K562 (cell line): ENCODE measurements around the gene PPP1R14B. TPM values are rescaled to one million over a fixed set of nuclear protein-coding genes. Genes with fewer than 3 reads are reported as not detected.

Experiments
- ATF6 ChIP-seq: sonication (generic); formaldehyde crosslinking; IDR thresholded peaks from 2 replicates; pipeline ENCODE4 v1.4.0; 2020; ENCODE audit warnings: mild to moderate bottlenecking, missing genetic modification reagents
- BHLHE40 ChIP-seq: IDR thresholded peaks from 2 replicates; pipeline ENCODE4 v1.6.1; 2011; ENCODE audit warnings: low read length, improper control_type of control experiment
- CCNT2 ChIP-seq: IDR thresholded peaks from 2 replicates; pipeline ENCODE4 v1.6.1; 2011; ENCODE audit warnings: borderline replicate concordance, low read depth, mild to moderate bottlenecking, moderate library complexity, mixed read lengths, low read length; ENCODE audit not compliant: insufficient read length; ENCODE audit errors: extremely low read depth
- DIDO1 ChIP-seq: fragments of 450-650 bp; IDR thresholded peaks from 2 replicates; pipeline ENCODE4 v1.6.1; 2016; ENCODE audit warnings: low read depth, missing biosample characterization, missing genetic modification characterization
- DNMT1 ChIP-seq: fragments of 450-650 bp; IDR thresholded peaks from 2 replicates; pipeline ENCODE4 v1.6.1; 2016; ENCODE audit warnings: antibody characterized with exemption, mild to moderate bottlenecking
- GTF2A2 ChIP-seq: IDR thresholded peaks from 2 replicates; pipeline ENCODE4 v1.6.1; 2016; ENCODE audit warnings: mild to moderate bottlenecking, missing genetic modification characterization, missing compliant biosample characterization
- KAT7 ChIP-seq: sonication (generic); formaldehyde crosslinking; IDR thresholded peaks from 2 replicates; pipeline ENCODE4 v1.8.0; 2022; ENCODE audit warnings: missing genetic modification reagents, mild to moderate bottlenecking, borderline replicate concordance
- MAFG ChIP-seq: fragments of 450-650 bp; conservative IDR thresholded peaks from 2 replicates; pipeline ENCODE4 v1.6.1; 2016; ENCODE audit warnings: missing genetic modification characterization, missing compliant biosample characterization
- MNT ChIP-seq, 2 experiments: fragments of 450-650 bp; conservative IDR thresholded peaks; 2 replicates each; pipeline ENCODE4 v1.6.1; 2017; ENCODE audit warnings: mild to moderate bottlenecking in 2 of 2, moderate library complexity in 2 of 2
- NBN ChIP-seq: fragments of 450-650 bp; IDR thresholded peaks from 2 replicates; pipeline ENCODE4 v1.6.1; 2016; ENCODE audit warnings: low read depth, mild to moderate bottlenecking
- POLR2H ChIP-seq: IDR thresholded peaks from 2 replicates; pipeline ENCODE4 v1.6.1; 2016; ENCODE audit warnings: missing genetic modification characterization, low read depth, mild to moderate bottlenecking, control low read depth, missing compliant biosample characterization, moderate library complexity
- THRA ChIP-seq: fragments of 450-650 bp; IDR thresholded peaks from 2 replicates; pipeline ENCODE4 v1.6.1; 2017; ENCODE audit warnings: mild to moderate bottlenecking, moderate library complexity
- TRIM25 ChIP-seq: fragments of 450-650 bp; IDR thresholded peaks from 2 replicates; pipeline ENCODE4 v1.7.0; 2016; ENCODE audit warnings: borderline replicate concordance
- U2AF1 ChIP-seq: fragments of 200-400 bp; formaldehyde crosslinking; optimal IDR thresholded peaks from 2 replicates; pipeline ENCODE3; 2017; ENCODE audit warnings: mild to moderate bottlenecking, low read depth, low read length, moderate library complexity
- ZNF12 ChIP-seq: sonication (generic); formaldehyde crosslinking; IDR thresholded peaks from 2 replicates; pipeline ENCODE4 v1.4.0; 2020; ENCODE audit warnings: mild to moderate bottlenecking, missing genetic modification reagents
- ZNF3 ChIP-seq: fragments of 250-450 bp; sonication (Bioruptor Pico); IDR thresholded peaks from 2 replicates; pipeline ENCODE4 v1.5.0; 2021; ENCODE audit warnings: mild to moderate bottlenecking, moderate library complexity
- polyA plus RNA-seq, 8 experiments: library from polyadenylated mRNA; depleted of rRNA in 4 of 8; stranded (reverse) in 5 of 8; unstranded in 3 of 8; fragments of >200 nt; fragmentation: Nextera tagmentation in 2 of 8; fragmentation: Illumina TruSeq in 1 of 8; extraction: Ambion mirVana in 2 of 8; extraction: Trizol in 1 of 8; gene quantifications; 2 replicates each; pipeline versions ENCODE4 v1.2.1 to v1.2.3, GENCODE V29; 2011 to 2014; ENCODE audit warnings: inconsistent platforms in 1 of 8, missing spikeins in 1 of 8
- total RNA-seq, 7 experiments: library from RNA; depleted of rRNA in 6 of 7; stranded (reverse); fragments of >200 nt in 6 of 7; fragmentation: Illumina TruSeq in 2 of 7; extraction: Trizol in 2 of 7; gene quantifications; 2 replicates each; pipeline versions ENCODE4 v1.2.1 to v1.2.3, GENCODE V29; 2011 to 2021; ENCODE audit warnings: low replicate concordance in 1 of 7
- TF ChIP-seq, protein P1 (sequence below): fragments of 250-450 bp; sonication (Bioruptor Pico); IDR thresholded peaks from 2 replicates; pipeline ENCODE4 v1.8.0; 2021; ENCODE audit warnings: moderate library complexity, mild to moderate bottlenecking, inconsistent platforms
- TF ChIP-seq, protein P2 (sequence below): sonication (generic); formaldehyde crosslinking; IDR thresholded peaks from 2 replicates; pipeline ENCODE4 v1.8.0; 2022; ENCODE audit warnings: mild to moderate bottlenecking, missing genetic modification reagents

PPP1R14B gene
- total and polyA plus RNA-seq, 9 of the 15 experiments (the other 6 are each of a cell fraction or from before 2014, with no cell fraction given) = 7.7 to 566 (median 212) TPM

DNA sequence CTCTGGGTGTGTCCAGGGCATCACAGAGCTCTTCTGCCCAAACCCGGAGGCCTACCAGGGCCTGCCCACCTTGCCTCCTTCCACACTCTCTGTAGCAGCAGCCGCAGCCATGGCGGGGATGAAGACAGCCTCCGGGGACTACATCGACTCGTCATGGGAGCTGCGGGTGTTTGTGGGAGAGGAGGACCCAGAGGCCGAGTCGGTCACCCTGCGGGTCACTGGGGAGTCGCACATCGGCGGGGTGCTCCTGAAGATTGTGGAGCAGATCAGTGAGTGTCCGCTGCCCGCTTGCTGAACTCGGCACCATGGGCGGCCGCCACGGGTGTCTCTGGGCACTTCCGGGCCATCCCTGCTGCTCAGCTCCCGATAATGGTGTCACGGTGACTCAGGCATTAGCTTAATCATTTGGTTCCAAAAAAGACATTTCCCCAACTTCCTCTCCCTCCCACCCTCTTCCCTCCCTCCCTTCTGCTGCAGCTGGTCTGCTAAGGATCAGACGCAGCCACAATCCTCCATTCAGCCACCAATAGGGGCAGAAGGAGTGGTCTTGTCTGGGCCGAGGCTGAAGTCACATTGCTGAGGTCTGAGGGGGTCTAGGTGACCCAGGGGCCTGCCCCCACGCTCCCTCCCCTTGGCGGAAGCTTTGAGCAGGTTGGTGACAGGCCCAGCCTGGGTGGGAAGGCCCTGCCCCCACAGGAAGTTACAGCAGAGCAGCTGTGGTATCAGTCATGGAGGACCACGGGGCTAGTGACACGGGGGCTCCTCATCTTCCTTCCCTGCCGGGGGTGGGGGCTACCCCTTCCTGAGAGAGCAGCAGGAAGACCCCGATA, 39.3 kb downstream of the PPP1R14B start (continued):
- TF ChIP-seq MNT (conservative IDR thresholded peaks at IDR 0.05) (peak; percentile 79 to 89), BHLHE40 (0 out of 2 replicates have a peak, but pooled peaks have one; percentile 2), THRA (no peak), CCNT2 (no peak), ZNF3 (CRISPR knock-in tag) (no peak), GTF2A2 (no peak), KAT7 (CRISPR knock-in tag) (peak; percentile 21; the same call in 1 of the 2 replicates), DIDO1 (no peak), TRIM25 (no peak), ZNF12 (CRISPR knock-in tag) (no peak), NBN (peak; percentile 87), U2AF1 (no peak), ATF6 (CRISPR knock-in tag) (no peak; the same call in 1 of the 2 replicates), POLR2H (peak; percentile 84), DNMT1 (0 out of 2 replicates have a peak, but pooled peaks have one; percentile 7), MAFG (tag) (peak; percentile 90)
- TF ChIP-seq, protein P1, sequence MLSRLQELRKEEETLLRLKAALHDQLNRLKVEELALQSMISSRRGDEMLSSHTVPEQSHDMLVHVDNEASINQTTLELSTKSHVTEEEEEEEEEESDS (CRISPR knock-in tag) = no peak
- TF ChIP-seq, protein P2, sequence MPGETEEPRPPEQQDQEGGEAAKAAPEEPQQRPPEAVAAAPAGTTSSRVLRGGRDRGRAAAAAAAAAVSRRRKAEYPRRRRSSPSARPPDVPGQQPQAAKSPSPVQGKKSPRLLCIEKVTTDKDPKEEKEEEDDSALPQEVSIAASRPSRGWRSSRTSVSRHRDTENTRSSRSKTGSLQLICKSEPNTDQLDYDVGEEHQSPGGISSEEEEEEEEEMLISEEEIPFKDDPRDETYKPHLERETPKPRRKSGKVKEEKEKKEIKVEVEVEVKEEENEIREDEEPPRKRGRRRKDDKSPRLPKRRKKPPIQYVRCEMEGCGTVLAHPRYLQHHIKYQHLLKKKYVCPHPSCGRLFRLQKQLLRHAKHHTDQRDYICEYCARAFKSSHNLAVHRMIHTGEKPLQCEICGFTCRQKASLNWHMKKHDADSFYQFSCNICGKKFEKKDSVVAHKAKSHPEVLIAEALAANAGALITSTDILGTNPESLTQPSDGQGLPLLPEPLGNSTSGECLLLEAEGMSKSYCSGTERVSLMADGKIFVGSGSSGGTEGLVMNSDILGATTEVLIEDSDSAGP = no peak
